GM13976 (cell line): ENCODE measurements around the gene MFRP.

Source experiments
- DNase-seq: peaks from one replicate; pipeline ENCODE4 v3.0.0; 2012; ENCODE audit warnings: low spot score
- in situ Hi-C: fragments of 300-500 bp; cut with MboI; formaldehyde crosslinking; loops from one replicate; pipeline ENCODE4 v1.12.0; 2022; ENCODE audit warnings: low sequenced_read_pairs, mixed read lengths, inconsistent platforms; ENCODE audit not compliant: unreplicated experiment
- TF ChIP-seq, protein P1 (sequence below): IDR thresholded peaks from 2 replicates; pipeline ENCODE4 v1.5.1; 2012; ENCODE audit warnings: borderline replicate concordance, mild to moderate bottlenecking; ENCODE audit not compliant: insufficient read depth; ENCODE audit errors: extremely low read depth, missing control alignments, control extremely low read depth

Gene MFRP

DNA sequence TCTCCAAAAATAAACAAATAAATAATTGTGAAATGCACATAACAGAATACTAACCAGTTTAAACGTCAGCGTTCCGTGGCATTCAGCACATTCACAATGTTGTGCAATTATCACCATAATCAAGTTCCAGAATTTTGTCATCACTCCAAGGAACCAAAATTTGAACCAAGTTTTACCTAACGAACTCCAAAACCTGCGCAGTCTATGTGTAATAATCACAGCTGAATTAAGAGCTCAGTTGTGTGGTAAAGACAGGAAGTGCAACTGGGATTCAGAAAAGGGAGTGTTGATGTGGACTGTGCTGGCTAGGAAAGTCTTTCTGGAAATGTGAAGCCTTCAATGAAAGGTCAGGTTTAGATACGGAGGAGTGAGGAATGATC is 24.2 kb downstream of the MFRP start:
- TF ChIP-seq, protein P1, sequence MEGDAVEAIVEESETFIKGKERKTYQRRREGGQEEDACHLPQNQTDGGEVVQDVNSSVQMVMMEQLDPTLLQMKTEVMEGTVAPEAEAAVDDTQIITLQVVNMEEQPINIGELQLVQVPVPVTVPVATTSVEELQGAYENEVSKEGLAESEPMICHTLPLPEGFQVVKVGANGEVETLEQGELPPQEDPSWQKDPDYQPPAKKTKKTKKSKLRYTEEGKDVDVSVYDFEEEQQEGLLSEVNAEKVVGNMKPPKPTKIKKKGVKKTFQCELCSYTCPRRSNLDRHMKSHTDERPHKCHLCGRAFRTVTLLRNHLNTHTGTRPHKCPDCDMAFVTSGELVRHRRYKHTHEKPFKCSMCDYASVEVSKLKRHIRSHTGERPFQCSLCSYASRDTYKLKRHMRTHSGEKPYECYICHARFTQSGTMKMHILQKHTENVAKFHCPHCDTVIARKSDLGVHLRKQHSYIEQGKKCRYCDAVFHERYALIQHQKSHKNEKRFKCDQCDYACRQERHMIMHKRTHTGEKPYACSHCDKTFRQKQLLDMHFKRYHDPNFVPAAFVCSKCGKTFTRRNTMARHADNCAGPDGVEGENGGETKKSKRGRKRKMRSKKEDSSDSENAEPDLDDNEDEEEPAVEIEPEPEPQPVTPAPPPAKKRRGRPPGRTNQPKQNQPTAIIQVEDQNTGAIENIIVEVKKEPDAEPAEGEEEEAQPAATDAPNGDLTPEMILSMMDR, result no peak
- no peak for DNase-seq
- in situ Hi-C loops, result no loop called here

DNA sequence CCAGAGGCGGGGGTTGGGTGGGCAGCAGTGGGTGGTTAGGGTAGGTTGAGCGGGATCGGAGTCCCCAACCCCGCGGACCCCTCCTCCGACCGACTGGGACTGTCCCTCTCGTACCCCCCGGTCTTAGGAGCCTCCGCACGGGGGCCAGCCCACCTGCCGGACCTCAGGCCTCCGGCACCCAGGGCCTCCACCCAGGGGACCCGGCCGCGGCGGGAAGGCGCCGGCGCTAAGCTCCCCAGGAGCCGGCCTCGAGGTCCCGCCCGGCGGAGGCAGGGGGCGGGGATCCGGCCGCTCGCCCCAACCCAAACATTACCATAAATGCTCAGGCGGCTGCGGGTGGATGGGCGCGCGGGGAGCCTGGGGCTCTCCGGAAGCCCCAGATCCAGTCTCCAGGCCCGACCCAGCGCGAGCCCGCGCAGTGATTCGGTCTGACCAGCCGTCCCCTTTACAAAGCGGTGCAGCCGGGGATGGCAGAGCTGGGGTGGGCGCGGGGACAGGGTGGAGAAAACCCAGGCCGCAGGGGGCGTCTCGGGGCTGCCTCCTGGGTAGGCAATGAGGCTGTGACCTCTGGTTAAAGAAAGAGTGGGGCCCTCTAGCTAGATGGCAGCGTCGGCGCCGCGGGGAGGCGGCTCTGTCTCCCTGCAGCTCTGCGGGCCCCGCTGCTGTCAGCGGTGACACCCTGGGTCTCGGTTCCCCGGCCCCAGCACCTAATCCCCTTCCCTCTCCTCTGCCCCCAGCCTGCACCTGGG is 25.6 kb downstream of the MFRP start:
- TF ChIP-seq, protein P1, result no peak
- DNase-seq, result peak; percentile 90
- in situ Hi-C loops, result no loop called here

DNA sequence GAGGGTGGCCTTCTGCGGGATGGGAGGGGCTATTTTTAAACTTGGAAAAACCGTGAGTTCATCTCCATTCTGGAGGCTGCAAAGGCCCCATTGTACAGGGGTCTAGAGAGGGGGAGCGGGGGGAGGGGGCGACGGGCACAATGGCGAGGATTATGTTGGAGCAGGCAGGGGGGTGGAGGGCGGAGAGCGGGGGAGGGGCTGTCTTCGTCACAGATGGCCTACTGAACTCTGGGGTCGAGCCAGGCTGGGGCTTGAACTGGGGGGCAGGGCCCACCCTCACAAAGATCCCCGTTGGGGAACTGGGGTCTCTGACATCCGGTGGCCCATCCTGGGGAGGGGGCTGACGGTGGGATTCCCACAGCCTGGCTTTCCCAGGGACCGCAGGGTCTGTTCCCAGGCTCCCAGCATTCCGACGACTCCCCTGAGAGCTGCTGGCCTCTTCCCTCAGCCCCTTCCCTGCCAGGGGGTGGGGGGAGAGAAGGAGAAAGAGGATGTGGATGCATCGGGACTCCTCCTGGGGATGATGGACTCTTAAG is 26.2 kb downstream of the MFRP start:
- TF ChIP-seq, protein P1, result no peak

DNA sequence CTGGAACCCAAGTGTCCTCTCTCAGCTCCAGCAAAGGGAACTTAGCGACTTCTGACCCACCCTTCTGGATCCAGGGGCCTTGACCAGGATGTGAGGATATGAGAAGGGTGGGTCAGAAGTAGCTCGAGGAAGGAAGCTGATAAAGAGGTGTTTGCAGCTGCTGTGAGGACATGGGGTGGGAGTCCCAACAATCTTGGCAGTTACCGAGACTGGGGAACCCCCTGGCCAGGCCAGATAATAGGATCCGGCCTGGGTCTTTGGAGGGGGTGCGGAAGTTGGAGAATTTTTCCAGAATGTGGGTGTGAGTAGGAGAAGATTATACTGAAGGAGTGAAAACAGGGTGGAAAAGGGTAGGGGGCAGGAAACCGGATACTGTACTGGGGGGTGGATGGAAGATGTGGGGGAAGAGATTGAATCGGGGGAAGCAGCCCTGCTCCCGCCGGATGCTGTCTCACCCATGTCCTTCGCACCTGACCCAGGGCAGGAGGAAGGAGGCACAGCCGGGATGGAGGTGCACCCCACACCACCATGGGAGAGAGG is 26.7 kb downstream of the MFRP start:
- TF ChIP-seq, protein P1, result no peak
- in situ Hi-C loops, result no loop called here
- peak; percentile 41 for DNase-seq

More for the DNA sequence above, 26.2 kb downstream of the MFRP start:
- peak; percentile 26 for DNase-seq
- in situ Hi-C loops, result no loop called here

DNA sequence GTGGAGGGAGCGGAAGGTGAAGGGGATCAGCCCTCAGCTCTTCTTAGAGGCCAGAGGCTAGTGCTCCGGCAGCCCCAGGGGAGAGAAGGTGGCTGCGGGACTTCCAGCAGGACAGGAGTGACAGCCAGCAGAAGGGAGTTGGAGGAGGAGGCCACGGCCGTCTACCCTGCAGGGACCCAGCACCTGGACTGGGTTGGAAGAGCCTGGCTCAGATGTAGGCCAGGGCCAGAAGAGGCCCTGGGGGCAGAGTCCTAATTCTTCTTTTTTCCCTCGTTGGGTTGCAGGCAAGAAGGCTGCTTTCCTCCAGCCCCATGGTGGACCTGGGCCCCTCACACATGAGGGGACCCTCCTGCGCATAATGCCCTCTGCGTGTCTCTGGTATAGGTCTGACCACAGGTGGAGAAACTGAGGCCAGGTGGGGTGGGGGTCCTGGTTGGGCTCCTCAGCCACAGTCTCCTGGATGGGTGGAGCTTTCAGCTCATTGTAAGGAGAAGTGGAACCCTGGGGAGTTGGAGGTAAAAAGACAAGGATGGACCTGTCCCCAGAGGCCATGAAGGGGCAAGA is 27.3 kb downstream of the MFRP start:
- in situ Hi-C loops, result no loop called here
- TF ChIP-seq, protein P1, result no peak
- DNase-seq, result no peak

DNA sequence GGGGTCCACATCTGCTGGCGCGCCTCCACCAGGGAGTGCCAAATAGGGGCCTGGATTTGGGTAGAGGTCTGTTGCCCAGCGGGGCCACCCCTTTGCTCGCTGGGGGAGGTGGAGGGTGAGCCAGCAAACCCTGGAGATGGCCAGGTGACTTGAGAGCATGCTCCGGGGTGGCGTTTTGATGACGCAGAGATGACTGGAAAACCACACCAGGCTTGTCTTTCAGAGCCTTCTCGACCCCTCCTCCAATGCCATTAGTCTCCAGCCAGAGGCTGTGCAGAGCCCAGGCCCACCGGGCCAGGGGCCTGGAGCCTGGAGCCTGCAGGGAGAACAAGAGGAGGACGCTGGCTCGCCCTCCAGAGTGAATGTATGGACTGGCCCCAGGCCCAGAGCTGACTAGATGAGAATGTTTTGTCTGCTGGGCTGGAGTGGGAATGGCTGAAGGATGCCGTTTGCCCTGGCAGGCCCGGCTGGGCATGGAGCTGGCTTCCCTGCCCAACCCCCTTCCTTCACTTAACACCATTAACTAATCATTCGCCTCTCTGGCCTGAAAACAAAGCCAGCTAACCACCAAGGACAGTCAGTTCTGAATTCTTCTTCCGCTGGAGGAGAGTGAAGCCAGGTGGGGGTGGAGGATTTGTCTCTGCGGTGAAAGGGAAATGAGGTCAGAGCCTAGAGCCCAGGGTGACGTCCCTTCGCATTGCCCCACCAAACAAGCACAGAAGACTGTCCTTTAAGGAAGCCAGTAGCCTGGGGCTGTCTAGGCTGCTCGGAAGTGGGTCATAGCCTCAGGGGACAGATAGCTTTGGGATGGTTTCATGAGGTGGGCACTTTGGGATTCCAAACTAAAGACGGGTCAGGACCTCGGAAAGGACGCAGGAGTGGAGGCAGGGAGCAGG is 28.0 kb downstream of the MFRP start:
- DNase-seq, result peak; percentile 86
- TF ChIP-seq, protein P1, result no peak
- in situ Hi-C loops, result no loop called here
